ENCODE data around the gene NECTIN1.

NECTIN1 gene

GRCh38 chr11:119730789-119731386, 1.9 kb upstream of the NECTIN1 start:
- DNase-seq (ENCODE audit: low read depth in 2 of 2) = no peak

GRCh38 chr11:119729951-119730613, 1.1 kb upstream of the NECTIN1 start:
- DNase-seq (ENCODE audit: low read depth in 2 of 2) = no peak

- no peak for DNase-seq (ENCODE audit: low read depth in 2 of 2)
These were observed 554 bp upstream of the NECTIN1 start for GRCh38 chr11:119729581-119729927.

GRCh38 chr11:119728211-119728626, 781 bp downstream of the NECTIN1 start:
- no peak for DNase-seq (ENCODE audit: low read depth in 2 of 2)

- no peak for DNase-seq (ENCODE audit: low read depth in 2 of 2)
These were observed 1.4 kb downstream of the NECTIN1 start for GRCh38 chr11:119727523-119728151.

GRCh38 chr11:119726585-119727522, 2.1 kb downstream of the NECTIN1 start:
- DNase-seq (ENCODE audit: low read depth in 2 of 2) = no peak

GRCh38 chr11:119726150-119726553, 2.8 kb downstream of the NECTIN1 start:
- no peak for DNase-seq (ENCODE audit: low read depth in 2 of 2)

- no peak for DNase-seq (ENCODE audit: low read depth in 2 of 2)
These were observed 4.0 kb downstream of the NECTIN1 start for GRCh38 chr11:119724956-119725355.

GRCh38 chr11:119723952-119724325, 5.1 kb downstream of the NECTIN1 start:
- DNase-seq (ENCODE audit: low read depth in 2 of 2) = no peak

GRCh38 chr11:119723243-119723951, 5.6 kb downstream of the NECTIN1 start:
- no peak for DNase-seq (ENCODE audit: low read depth in 2 of 2)

- no peak for DNase-seq (ENCODE audit: low read depth in 2 of 2)
These were observed 6.7 kb downstream of the NECTIN1 start for GRCh38 chr11:119722281-119722794.

GRCh38 chr11:119721129-119722120, 7.6 kb downstream of the NECTIN1 start:
- no peak for DNase-seq (ENCODE audit: low read depth in 2 of 2)

GRCh38 chr11:119720311-119720913, 8.6 kb downstream of the NECTIN1 start:
- no peak for DNase-seq (ENCODE audit: low read depth in 2 of 2)

- no peak for DNase-seq (ENCODE audit: low read depth in 2 of 2)
These were observed 11.0 kb downstream of the NECTIN1 start for GRCh38 chr11:119717839-119718534.

GRCh38 chr11:119716582-119717498, 12.2 kb downstream of the NECTIN1 start:
- DNase-seq (ENCODE audit: low read depth in 2 of 2) = no peak

GRCh38 chr11:119714590-119714989, 14.4 kb downstream of the NECTIN1 start:
- no peak for DNase-seq (ENCODE audit: low read depth in 2 of 2)

- DNase-seq (ENCODE audit: low read depth in 2 of 2) = no peak
These were observed 14.8 kb downstream of the NECTIN1 start for GRCh38 chr11:119714189-119714588.

Data from stimulated activated CD8-positive, alpha-beta memory T cell treated with anti-CD3 and anti-CD28 coated beads, Interleukin-2, amount 100 ng/mL, for 48 hours (primary cell).